Neural cell (in vitro differentiated cells): ENCODE data around the gene YPEL2. TPM values are rescaled to one million over a fixed set of nuclear protein-coding genes. Genes with fewer than 3 reads are reported as not detected.

ENCODE experiments used
- H2AFZ ChIP-seq: fragments of 200-600, 300-800 bp; sonication (generic), shearing (Covaris generic); 2 replicates; pipeline ENCODE4 v1.6.0; 2014; ENCODE audit warnings: low read depth, mild to moderate bottlenecking, antibody characterized with exemption, low read length, moderate library complexity
- H3F3A ChIP-seq: fragments of 200-600 bp; shearing (Covaris generic); 2 replicates; pipeline ENCODE4 v1.6.1; 2016; ENCODE audit warnings: mild to moderate bottlenecking, moderate library complexity, mixed read lengths, antibody characterized with exemption, low read length; ENCODE audit not compliant: insufficient read depth, poor library complexity, severe bottlenecking
- H3K27ac ChIP-seq: fragments of 200-600, 300-800 bp; sonication (generic), shearing (Covaris generic); 2 replicates; pipeline ENCODE4 v1.5.1; 2014; ENCODE audit warnings: mild to moderate bottlenecking, low read length, moderate library complexity
- H3K27me3 ChIP-seq: fragments of 300-800, 200-600 bp; sonication (generic), shearing (Covaris generic); 2 replicates; pipeline ENCODE4 v1.6.0; 2014; ENCODE audit warnings: mild to moderate bottlenecking, low read depth, low read length, moderate library complexity; ENCODE audit not compliant: insufficient read depth
- H3K36me3 ChIP-seq: fragments of 300-800, 200-600 bp; sonication (generic), shearing (Covaris generic); 2 replicates; pipeline ENCODE4 v1.5.1; 2014; ENCODE audit warnings: mild to moderate bottlenecking, antibody characterized with exemption, low read length, moderate library complexity; ENCODE audit not compliant: insufficient read depth
- H3K4me2 ChIP-seq: fragments of 300-800, 200-600 bp; sonication (generic), shearing (Covaris generic); 2 replicates; pipeline ENCODE4 v1.6.0; 2014; ENCODE audit warnings: mild to moderate bottlenecking, low read length
- H3K4me3 ChIP-seq: fragments of 300-800, 200-600 bp; sonication (generic), shearing (Covaris generic); 2 replicates; pipeline ENCODE4 v1.5.1; 2014; ENCODE audit warnings: mild to moderate bottlenecking, low read length, moderate library complexity
- H3K79me2 ChIP-seq: fragments of 200-600 bp; shearing (Covaris generic); replicated peaks from 2 replicates; pipeline ENCODE4 v1.6.0; 2014; ENCODE audit warnings: mild to moderate bottlenecking, low read length, moderate library complexity; ENCODE audit not compliant: insufficient read depth
- H3K9ac ChIP-seq: fragments of 300-800, 200-600 bp; sonication (generic), shearing (Covaris generic); 2 replicates; pipeline ENCODE4 v1.6.1; 2016; ENCODE audit warnings: mild to moderate bottlenecking, low read length, mixed read lengths
- H3K9me2 ChIP-seq: fragments of 200-600 bp; shearing (Covaris generic); 2 replicates; pipeline ENCODE4 v1.6.1; 2016; ENCODE audit warnings: mild to moderate bottlenecking, low read length, mixed read lengths; ENCODE audit not compliant: insufficient read depth
- H3K9me3 ChIP-seq: fragments of 200-600, 300-800 bp; sonication (generic), shearing (Covaris generic); 2 replicates; pipeline ENCODE4 v1.6.1; 2016; ENCODE audit warnings: mild to moderate bottlenecking, mixed run types, low read length, moderate library complexity, mixed read lengths
- H4K20me1 ChIP-seq: fragments of 200-600 bp; shearing (Covaris generic); 2 replicates; pipeline ENCODE4 v1.6.1; 2016; ENCODE audit warnings: mild to moderate bottlenecking, mixed run types; ENCODE audit not compliant: insufficient read depth
- CTCF ChIP-seq: fragments of 450-650 bp; IDR thresholded peaks from 2 replicates; pipeline ENCODE4 v1.5.1; 2014; ENCODE audit warnings: antibody characterized with exemption, mild to moderate bottlenecking, moderate library complexity; ENCODE audit not compliant: poor library complexity, severe bottlenecking
- EP300 ChIP-seq: fragments of 450-650 bp; conservative IDR thresholded peaks from 2 replicates; pipeline ENCODE4 v1.6.1; 2014; ENCODE audit warnings: antibody characterized with exemption, mild to moderate bottlenecking, moderate library complexity; ENCODE audit not compliant: poor library complexity, severe bottlenecking
- EZH2 ChIP-seq: fragments of 200-600, 300-800 bp; shearing (Covaris generic), sonication (generic); IDR thresholded peaks from 2 replicates; pipeline ENCODE4 v1.6.1; 2014; ENCODE audit warnings: antibody characterized with exemption, low read length, borderline replicate concordance, mild to moderate bottlenecking; ENCODE audit not compliant: insufficient read depth, poor library complexity, severe bottlenecking
- MXI1 ChIP-seq: fragments of 450-650 bp; conservative IDR thresholded peaks from 2 replicates; pipeline ENCODE4 v1.6.1; 2014; ENCODE audit warnings: antibody characterized with exemption, mild to moderate bottlenecking; ENCODE audit not compliant: poor library complexity, severe bottlenecking
- POLR2AphosphoS5 ChIP-seq: IDR thresholded peaks from 2 replicates; pipeline ENCODE4 v1.6.1; 2012
- RAD21 ChIP-seq: fragments of 450-650 bp; conservative IDR thresholded peaks from 2 replicates; pipeline ENCODE4 v1.6.1; 2014; ENCODE audit warnings: antibody characterized with exemption, mild to moderate bottlenecking, moderate library complexity
- REST ChIP-seq: IDR thresholded peaks from 2 replicates; pipeline ENCODE4 v1.6.1; 2012; ENCODE audit warnings: borderline replicate concordance
- SMC3 ChIP-seq: fragments of 450-650 bp; conservative IDR thresholded peaks from 2 replicates; pipeline ENCODE4 v1.6.1; 2014; ENCODE audit warnings: antibody characterized with exemption, mild to moderate bottlenecking, moderate library complexity; ENCODE audit not compliant: poor library complexity
- TAF1 ChIP-seq: IDR thresholded peaks from 2 replicates; pipeline ENCODE4 v1.6.1; 2012; ENCODE audit warnings: low read depth
- polyA plus RNA-seq: library from polyadenylated mRNA; depleted of rRNA; stranded (reverse); fragments of >200 nt; gene quantifications from 2 replicates; pipeline ENCODE4 v1.2.3, GENCODE V29; 2014

Gene YPEL2
- polyA plus RNA-seq, 1 donor from 2014 or later = 17.0 TPM

- TF ChIP-seq EP300 (no peak), REST (no peak), RAD21 (no peak), SMC3 (no peak), TAF1 (no peak), MXI1 (no peak), CTCF (no peak), EZH2 (no peak), POLR2AphosphoS5 (no peak)
- Histone ChIP-seq H3K4me2 (no peak overlapping the region), H2AFZ (no peak overlapping the region)
Measured at GRCh38 chr17:59378675-59379074, 47.2 kb downstream of the YPEL2 start.

GRCh38 chr17:59380474-59380873 is 49.0 kb downstream of the YPEL2 start:
- Histone ChIP-seq H3K27me3 (no peaks in the 10 kb centered on the region), H2AFZ (no peak overlapping the region), H3F3A (no peaks in the 10 kb centered on the region), H3K4me2 (no peak overlapping the region), H3K9me3 (no peaks in the 10 kb centered on the region), H3K9ac (no peak overlapping the region), H4K20me1 (no peaks in the 10 kb centered on the region), H3K36me3 (no peaks in the 10 kb centered on the region), H3K79me2 (no peaks in the 10 kb centered on the region), H3K9me2 (no peaks in the 10 kb centered on the region), H3K4me3 (no peak overlapping the region), H3K27ac (no peak overlapping the region)
- no peak for TF ChIP-seq EP300

More at GRCh38 chr17:59378675-59379074, 47.2 kb downstream of the YPEL2 start:
- Histone ChIP-seq H3K9me2 (no peaks in the 10 kb centered on the region), H3K79me2 (no peaks in the 10 kb centered on the region), H3K36me3 (no peaks in the 10 kb centered on the region), H3K27ac (no peak overlapping the region), H3K9ac (no peak overlapping the region), H3K27me3 (no peaks in the 10 kb centered on the region), H3K4me3 (no peak overlapping the region), H3K9me3 (no peaks in the 10 kb centered on the region), H4K20me1 (no peaks in the 10 kb centered on the region), H3F3A (no peaks in the 10 kb centered on the region)
